H1 (cell line): Measurements from ENCODE around the gene PIK3R6. TPM values are rescaled to one million over a fixed set of nuclear protein-coding genes. Genes with fewer than 3 reads are reported as not detected.

Experiments
- CTCF ChIA-PET: fragments of 300-600 bp; sonication (Branson Sonifier 250); formaldehyde crosslinking; loops from one replicate; lab custom pipeline; 2021; ENCODE audit not compliant: partially characterized antibody; lab: Charles Lee
- POLR2A ChIA-PET: fragments of 300-600 bp; sonication (Branson Sonifier 250); formaldehyde crosslinking; loops from one replicate; lab custom pipeline; 2021; ENCODE audit warnings: inconsistent platforms; ENCODE audit not compliant: partially characterized antibody; lab: Charles Lee
- DNase-seq, 2 experiments: peaks; one replicate each; pipeline versions ENCODE4 v3.0.0 to v3.0.0-alpha.2; 2010 to 2022; ENCODE audit warnings: low spot score in 2 of 2, low read depth in 1 of 2, mixed read lengths in 1 of 2
- FAIRE-seq: peaks from 2 replicates; lab custom pipeline; 2011; peaks lifted over from hg19 to GRCh38; lab: Jason Lieb, UNC
- H2AFZ ChIP-seq: 2 replicates; pipeline ENCODE4 v1.8.1; 2012; ENCODE audit warnings: low read length, inconsistent platforms
- H2AK5ac ChIP-seq: 2 replicates; pipeline ENCODE4 v1.6.1; 2013; ENCODE audit warnings: low read depth, low read length
- H2BK120ac ChIP-seq: replicated peaks from 2 replicates; pipeline ENCODE3; 2013; ENCODE audit warnings: low read depth, low read length, inconsistent platforms
- H2BK12ac ChIP-seq: 2 replicates; pipeline ENCODE4 v1.6.1; 2013; ENCODE audit warnings: low read depth, low read length
- H2BK15ac ChIP-seq: 2 replicates; pipeline ENCODE4 v1.6.1; 2013; ENCODE audit warnings: low read length
- H2BK20ac ChIP-seq: 2 replicates; pipeline ENCODE4 v1.6.1; 2013; ENCODE audit warnings: low read length
- H2BK5ac ChIP-seq: 2 replicates; pipeline ENCODE4 v1.6.1; 2013; ENCODE audit warnings: low read depth, low read length
- H3K14ac ChIP-seq: 2 replicates; pipeline ENCODE4 v1.6.1; 2013; ENCODE audit warnings: inconsistent platforms; ENCODE audit not compliant: insufficient read length
- H3K18ac ChIP-seq: 2 replicates; pipeline ENCODE4 v1.6.1; 2013; ENCODE audit warnings: low read length; ENCODE audit errors: extremely low read depth
- H3K23ac ChIP-seq: 2 replicates; pipeline ENCODE4 v1.6.1; 2013; ENCODE audit warnings: inconsistent platforms; ENCODE audit not compliant: insufficient read length
- H3K23me2 ChIP-seq: 2 replicates; pipeline ENCODE4 v1.6.1; 2013; ENCODE audit warnings: low read depth, low read length
- H3K27ac ChIP-seq: 2 replicates; pipeline ENCODE4 v1.6.1; 2011; ENCODE audit warnings: low read depth, low read length, inconsistent platforms
- H3K27me3 ChIP-seq, 4 experiments: replicated peaks in 1 of 4; 1 replicate in 1 of 4; 2 replicates in 3 of 4; pipeline versions ENCODE4 v1.6.1 to v1.8.1; 2011 to 2013; ENCODE audit warnings: low read length in 3 of 4, mild to moderate bottlenecking in 3 of 4, inconsistent platforms in 2 of 4, mixed read lengths in 2 of 4, moderate library complexity in 1 of 4; ENCODE audit not compliant: control insufficient read depth in 3 of 4, insufficient read depth in 3 of 4; ENCODE audit errors: extremely low read depth in 1 of 4
- H3K36me3 ChIP-seq, 4 experiments: 2 replicates each; pipeline versions ENCODE4 v1.6.1 to v1.8.1; 2011 to 2013; ENCODE audit warnings: mild to moderate bottlenecking in 4 of 4, low read length in 3 of 4, moderate library complexity in 2 of 4, control low read depth in 1 of 4, inconsistent platforms in 1 of 4; ENCODE audit not compliant: insufficient read depth in 4 of 4, control insufficient read depth in 2 of 4
- H3K4ac ChIP-seq: replicated peaks from 2 replicates; pipeline ENCODE3; 2013; ENCODE audit warnings: low read length, low read depth, mixed read lengths, inconsistent platforms; ENCODE audit not compliant: insufficient read length
- H3K4me1 ChIP-seq, 4 experiments: replicated peaks in 1 of 4; 1 replicate in 1 of 4; 2 replicates in 3 of 4; pipeline versions ENCODE4 v1.6.1 to v1.8.1; 2011 to 2013; ENCODE audit warnings: low read length in 3 of 4, inconsistent platforms in 2 of 4, mixed read lengths in 1 of 4; ENCODE audit not compliant: insufficient read depth in 4 of 4, control insufficient read depth in 3 of 4
- H3K4me2 ChIP-seq, 2 experiments: 2 replicates each; pipeline versions ENCODE4 v1.6.1 to v1.8.1; 2011 to 2013; ENCODE audit warnings: low read depth in 2 of 2, low read length in 2 of 2, control low read depth in 1 of 2, inconsistent platforms in 1 of 2, mild to moderate bottlenecking in 1 of 2; ENCODE audit not compliant: insufficient read depth in 1 of 2
- H3K4me3 ChIP-seq, 4 experiments: fragments of 200-600, 300-600 bp in 1 of 4; sonication (generic), shearing (Covaris generic), sonication (Bioruptor Twin) in 1 of 4; 2 replicates each; pipeline versions ENCODE4 v1.5.1 to v1.8.1; 2011 to 2016; ENCODE audit warnings: low read length in 4 of 4, low read depth in 3 of 4, control low read depth in 2 of 4, inconsistent platforms in 2 of 4, mild to moderate bottlenecking in 2 of 4, mixed read lengths in 1 of 4, moderate library complexity in 1 of 4; ENCODE audit not compliant: insufficient read depth in 2 of 4; ENCODE audit errors: extremely low read depth in 1 of 4
- H3K56ac ChIP-seq: replicated peaks from 2 replicates; pipeline ENCODE3; 2013; ENCODE audit warnings: low read depth, mild to moderate bottlenecking, mixed read lengths, low read length, inconsistent platforms; ENCODE audit not compliant: insufficient read length
- H3K79me1 ChIP-seq: 2 replicates; pipeline ENCODE4 v1.6.1; 2013; ENCODE audit warnings: low read depth, low read length, control low read depth
- H3K79me2 ChIP-seq, 2 experiments: 2 replicates each; pipeline versions ENCODE4 v1.6.1 to v1.8.1; 2012 to 2013; ENCODE audit warnings: low read length in 2 of 2, mild to moderate bottlenecking in 2 of 2, inconsistent platforms in 1 of 2; ENCODE audit not compliant: insufficient read depth in 2 of 2, control insufficient read depth in 1 of 2
- H3K9ac ChIP-seq, 4 experiments: replicated peaks in 1 of 4; 1 replicate in 1 of 4; 2 replicates in 3 of 4; pipeline versions ENCODE4 v1.6.1 to v1.8.1; 2011 to 2013; ENCODE audit warnings: low read depth in 3 of 4, low read length in 3 of 4, control low read depth in 2 of 4, mild to moderate bottlenecking in 2 of 4, moderate library complexity in 2 of 4, inconsistent platforms in 1 of 4; ENCODE audit errors: extremely low read depth in 1 of 4
- H3K9me3 ChIP-seq, 2 experiments: 2 replicates each; pipeline versions ENCODE4 v1.6.1 to v1.8.1; 2012 to 2013; ENCODE audit warnings: mild to moderate bottlenecking in 2 of 2, moderate library complexity in 2 of 2, control low read depth in 1 of 2, inconsistent platforms in 1 of 2, low read depth in 1 of 2, low read length in 1 of 2, mixed read lengths in 1 of 2; ENCODE audit not compliant: insufficient read depth in 2 of 2
- H4K20me1 ChIP-seq, 2 experiments: replicated peaks in 1 of 2; 2 replicates each; pipeline versions ENCODE3 to v1.8.1; 2011 to 2013; ENCODE audit warnings: inconsistent platforms in 2 of 2, low read length in 2 of 2, mild to moderate bottlenecking in 1 of 2; ENCODE audit not compliant: insufficient read depth in 2 of 2, control insufficient read depth in 1 of 2
- H4K5ac ChIP-seq: 2 replicates; pipeline ENCODE4 v1.6.1; 2013; ENCODE audit warnings: low read length, low read depth, mixed read lengths, inconsistent platforms; ENCODE audit not compliant: insufficient read length
- H4K8ac ChIP-seq: 2 replicates; pipeline ENCODE4 v1.8.0; 2013; ENCODE audit warnings: mild to moderate bottlenecking, moderate library complexity, low read length, inconsistent platforms; ENCODE audit not compliant: insufficient read depth; ENCODE audit errors: extremely low read depth
- H4K91ac ChIP-seq: replicated peaks from 2 replicates; pipeline ENCODE3; 2013; ENCODE audit warnings: low read length, mixed read lengths, inconsistent platforms; ENCODE audit not compliant: insufficient read length
- ATF2 ChIP-seq: IDR thresholded peaks from 2 replicates; pipeline ENCODE4 v1.6.1; 2012; ENCODE audit warnings: low read length, inconsistent platforms
- BRCA1 ChIP-seq: IDR thresholded peaks from 2 replicates; pipeline ENCODE4 v1.6.1; 2012; ENCODE audit warnings: low read depth, low read length, improper control_type of control experiment
- CBX5 ChIP-seq: fragments of 300-800, 300-1000 bp; sonication (generic); IDR thresholded peaks from 2 replicates; pipeline ENCODE4 v1.7.1; 2016; ENCODE audit warnings: antibody characterized with exemption, low read length, low read depth
- CREB1 ChIP-seq: IDR thresholded peaks from 2 replicates; pipeline ENCODE4 v1.6.1; 2012; ENCODE audit warnings: inconsistent platforms
- HDAC6 ChIP-seq: IDR thresholded peaks from one replicate; pipeline ENCODE4 v1.7.1; 2012; ENCODE audit warnings: low read depth, mild to moderate bottlenecking, inconsistent platforms, low read length, moderate library complexity
- JUND ChIP-seq: IDR thresholded peaks from 2 replicates; pipeline ENCODE4 v1.6.1; 2011; ENCODE audit warnings: mild to moderate bottlenecking, improper control_type of control experiment, low read length
- POU5F1 ChIP-seq: IDR thresholded peaks from 2 replicates; pipeline ENCODE4 v1.6.1; 2011; ENCODE audit warnings: low read depth, mild to moderate bottlenecking, low read length, moderate library complexity
- RFX5 ChIP-seq: IDR thresholded peaks from 2 replicates; pipeline ENCODE4 v1.6.1; 2011; ENCODE audit warnings: low read depth, low read length, improper control_type of control experiment, borderline replicate concordance
- RXRA ChIP-seq: IDR thresholded peaks from 2 replicates; pipeline ENCODE4 v1.6.1; 2011; ENCODE audit warnings: low read depth, mild to moderate bottlenecking, low read length, moderate library complexity; ENCODE audit not compliant: insufficient read depth
- SIX5 ChIP-seq: IDR thresholded peaks from 2 replicates; pipeline ENCODE4 v1.6.1; 2011; ENCODE audit warnings: mild to moderate bottlenecking, low read depth, low read length
- WGBS, 2 experiments: shearing (Covaris generic) in 1 of 2; methylation state at CpG; one replicate each; pipeline versions ENCODE4 v1.1.6 to v1.1.7; 2013 to 2015; ENCODE audit warnings: low lambda C conversion rate in 2 of 2, mixed read lengths in 2 of 2, inconsistent platforms in 1 of 2, low coverage in 1 of 2, missing lambda C conversion rate in 1 of 2; ENCODE audit not compliant: insufficient replicate concordance in 2 of 2, insufficient coverage in 1 of 2, insufficient read length in 1 of 2; ENCODE audit errors: extremely low coverage in 1 of 2, missing lambda C conversion rate in 1 of 2; 5-methylcytosine and 5-hydroxymethylcytosine counted together
- polyA plus RNA-seq, 7 experiments: library from polyadenylated mRNA; depleted of rRNA in 3 of 7; stranded (reverse) in 5 of 7; unstranded in 2 of 7; fragments of >200 nt in 5 of 7; fragments of 200-250 nt in 2 of 7; gene quantifications; 1 replicate in 5 of 7; 2 replicates in 1 of 7; 4 replicates in 1 of 7; pipeline versions ENCODE4 v1.2.1 to v1.2.3, GENCODE V29; 2011 to 2013; ENCODE audit warnings: missing spikeins in 2 of 7, mixed read lengths in 2 of 7
- total RNA-seq: library from RNA; stranded (reverse); fragmentation: NEBNext Ultra II Directional; extraction: Animal tissue kit (Norgen Biotek cat#: 25700); gene quantifications from 2 replicates; pipeline ENCODE4 v1.2.1, GENCODE V29; 2021

Gene PIK3R6
- total and polyA plus RNA-seq, 2 of the 8 experiments (the other 6 are each of a cell fraction or from before 2014, with no cell fraction given): 0.24 to 1.2 TPM

- WGBS, 2 experiments: 90% methylated on average over 9 of the region's 9 CpGs; no CpG with 5 or more reads in 1 of the 2 experiments
- no peak for DNase-seq
- H2BK12ac ChIP-seq: no peak overlapping the region
- H4K20me1 ChIP-seq: no peaks in the 10 kb centered on the region
- no peak overlapping the region for H4K8ac ChIP-seq
- no peak overlapping the region for H3K27ac ChIP-seq
- H3K4me1 ChIP-seq: peaks cover 0 to 3% (median 0%) of the 10 kb centered on the region in 4 experiments; a peak in 3 of 7 replicates
- H2BK120ac ChIP-seq: no peak overlapping the region
- H3K36me3 ChIP-seq: no peaks in the 10 kb centered on the region
- H3K9me3 ChIP-seq: no peaks in the 10 kb centered on the region
- no peak overlapping the region for H3K9ac ChIP-seq
- H3K27me3 ChIP-seq: no peaks in the 10 kb centered on the region
- H4K5ac ChIP-seq: no peak overlapping the region
- no peak overlapping the region for H2BK5ac ChIP-seq
- no peaks in the 10 kb centered on the region for H3K79me2 ChIP-seq
- no peak overlapping the region for H4K91ac ChIP-seq
- H3K56ac ChIP-seq: no peak overlapping the region
- no peak overlapping the region for H2BK15ac ChIP-seq
- no peak overlapping the region for H3K14ac ChIP-seq
- H2AK5ac ChIP-seq: no peak overlapping the region
- H3K4me3 ChIP-seq: no peak overlapping the region
- ChIA-PET POLR2A (no interaction called here), CTCF (interaction anchor here (1.0 to 3.1 kb wide), 4 partner anchors 14 to 29 kb away, joined by 3 to 15 read pairs (median 6); no protein-coding TSS in a partner anchor)
- H3K18ac ChIP-seq: no peak overlapping the region
- no peak for FAIRE-seq
- H3K4me2 ChIP-seq: no peak overlapping the region
- H3K23me2 ChIP-seq: no peaks in the 10 kb centered on the region
- H3K4ac ChIP-seq: no peak overlapping the region
- H2AFZ ChIP-seq: no peak overlapping the region
- no peak overlapping the region for H3K23ac ChIP-seq
- H3K79me1 ChIP-seq: no peaks in the 10 kb centered on the region
- H2BK20ac ChIP-seq: 0 out of 2 replicates have a peak overlapping the region, but pooled peaks have one; percentile 9
- TF ChIP-seq HDAC6: no peak
- TF ChIP-seq RXRA: no peak
- no peak for TF ChIP-seq ATF2
- TF ChIP-seq BRCA1: no peak
- no peak for TF ChIP-seq JUND
- no peak for TF ChIP-seq RFX5
- no peak for TF ChIP-seq CREB1
- TF ChIP-seq CBX5: no peak
- no peak for TF ChIP-seq POU5F1
- no peak for TF ChIP-seq SIX5
These were observed 22.9 kb downstream of the PIK3R6 start for GRCh38 chr17:8844229-8845218.
